ENCODE data around the gene ZNF418.

The ZNF418 gene

GRCh38 chr19:57934820-57935665, at the start of gene ZNF418:
ZNF418 (minus strand) TSS chr19:57935402; CDS start chr19:57933822, 1,580 bp downstream.
- Histone ChIP-seq H3K4me1 (ENCODE audit: control insufficient read depth, insufficient read depth, low read length) (peaks cover 3% of the 10 kb centered on the region), H3K27ac (ENCODE audit: low read depth, low read length) (peak within 1 kb of the TSS; percentile 48), H3K9ac (ENCODE audit: low read length) (peak within 1 kb of the TSS; percentile 22), H3K36me3 (ENCODE audit: control insufficient read depth, insufficient read depth, low read length) (peaks cover 4% of the 10 kb centered on the region), H3K27me3 (ENCODE audit: control insufficient read depth, insufficient read depth, low read length) (no peaks in the 10 kb centered on the region), H3K4me3 (ENCODE audit: low read length) (peak within 1 kb of the TSS; percentile 75)

DNA sequence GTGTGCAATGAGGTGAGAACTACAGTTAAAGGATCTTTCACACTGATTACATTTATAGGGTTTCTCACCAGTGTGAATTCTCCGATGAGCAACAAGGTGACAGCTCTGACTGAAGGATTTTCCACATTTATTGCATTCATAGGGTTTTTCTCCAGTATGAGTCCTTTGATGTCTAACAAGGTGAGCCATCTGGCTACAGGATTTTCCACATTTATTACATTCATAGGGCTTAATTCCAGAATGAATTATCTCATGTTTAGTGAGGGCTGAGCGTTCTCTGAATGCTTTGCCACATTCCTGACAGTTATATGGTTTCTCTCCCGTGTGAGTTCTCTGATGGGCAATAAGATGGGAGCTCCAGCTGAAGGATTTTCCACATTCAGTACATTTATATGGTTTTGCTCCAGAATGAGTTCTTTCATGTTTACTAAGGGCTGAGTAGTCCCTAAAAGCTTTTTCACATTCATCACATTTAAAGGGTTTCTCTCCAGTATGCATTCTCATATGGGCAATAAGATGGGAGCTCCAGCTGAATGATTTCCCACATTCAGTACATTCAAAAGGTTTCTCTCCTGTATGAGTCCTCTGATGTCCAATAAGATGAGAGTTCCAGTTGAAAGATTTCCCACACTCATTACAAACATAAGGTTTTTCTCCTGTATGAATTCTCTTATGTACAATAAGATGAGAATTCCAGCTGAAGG, 43.5 kb upstream of the ZNF418 start:
- Histone ChIP-seq H3K27ac (ENCODE audit: low read depth, low read length) (no peak overlapping the region), H3K4me3 (ENCODE audit: low read length) (no peak overlapping the region), H3K27me3 (ENCODE audit: control insufficient read depth, insufficient read depth, low read length) (no peaks in the 10 kb centered on the region), H3K4me1 (ENCODE audit: control insufficient read depth, insufficient read depth, low read length) (no peaks in the 10 kb centered on the region), H3K36me3 (ENCODE audit: control insufficient read depth, insufficient read depth, low read length) (peaks cover 47% of the 10 kb centered on the region), H3K9ac (ENCODE audit: low read length) (no peak overlapping the region)

DNA sequence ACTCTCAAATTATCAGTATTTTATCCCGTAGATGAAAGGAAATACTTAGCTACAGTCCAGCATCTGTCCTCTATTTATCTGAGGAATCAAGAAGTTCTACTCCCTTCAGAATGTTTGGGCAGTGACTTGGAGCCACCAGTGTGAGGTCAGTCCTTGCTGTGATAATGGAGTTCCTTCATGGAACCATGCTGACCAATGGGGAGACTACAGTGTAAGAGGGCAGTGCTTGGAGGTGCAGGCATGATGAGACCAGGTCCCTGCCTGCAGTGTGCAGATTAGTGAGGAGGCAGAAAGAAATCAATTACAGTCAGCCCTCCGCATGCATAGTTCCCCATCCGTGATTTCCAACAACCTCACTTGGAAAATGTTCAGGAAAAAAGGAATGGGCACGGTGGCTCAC, 39.2 kb upstream of the ZNF418 start, which contains the start of gene C19orf18:
C19orf18 (minus strand) TSS at position 101 of the 400 bp plus-strand sequence. CDS start 102 bp downstream, outside the sequence.
- Histone ChIP-seq H3K36me3 (ENCODE audit: control insufficient read depth, insufficient read depth, low read length) (peaks cover 12% of the 10 kb centered on the region), H3K4me3 (ENCODE audit: low read length) (peak within 1 kb of the TSS; percentile 22), H3K27me3 (ENCODE audit: control insufficient read depth, insufficient read depth, low read length) (no peaks in the 10 kb centered on the region), H3K27ac (ENCODE audit: low read depth, low read length) (no peak within 1 kb of the TSS), H3K9ac (ENCODE audit: low read length) (no peak within 1 kb of the TSS), H3K4me1 (ENCODE audit: control insufficient read depth, insufficient read depth, low read length) (no peaks in the 10 kb centered on the region)

DNA sequence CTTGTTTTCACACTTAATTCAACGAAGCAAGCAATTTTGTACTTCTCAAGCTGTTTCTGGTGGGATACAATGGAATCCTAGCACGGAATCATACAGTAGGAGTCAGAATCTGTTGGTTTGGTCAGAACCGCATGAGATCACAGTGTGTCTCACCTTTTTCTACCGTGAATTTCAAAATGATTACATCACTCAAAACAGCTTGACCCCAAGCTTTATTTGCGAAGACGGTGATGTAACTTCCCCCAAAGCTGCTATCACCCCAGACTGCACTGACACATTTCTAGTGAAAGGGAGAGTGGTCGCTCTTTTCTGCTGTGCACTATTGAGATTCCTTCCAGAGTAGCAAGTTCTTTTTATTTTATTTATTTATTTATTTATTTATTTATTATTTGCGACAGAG, 29.6 kb upstream of the ZNF418 start:
- Histone ChIP-seq H3K36me3 (ENCODE audit: control insufficient read depth, insufficient read depth, low read length) (no peaks in the 10 kb centered on the region), H3K27me3 (ENCODE audit: control insufficient read depth, insufficient read depth, low read length) (no peaks in the 10 kb centered on the region), H3K4me3 (ENCODE audit: low read length) (no peak overlapping the region), H3K4me1 (ENCODE audit: control insufficient read depth, insufficient read depth, low read length) (no peaks in the 10 kb centered on the region), H3K27ac (ENCODE audit: low read depth, low read length) (no peak overlapping the region), H3K9ac (ENCODE audit: low read length) (no peak overlapping the region)

GRCh38 chr19:57961785-57962184, 26.6 kb upstream of the ZNF418 start:
- no peaks in the 10 kb centered on the region for H3K36me3 ChIP-seq (ENCODE audit: control insufficient read depth, insufficient read depth, low read length)
- no peaks in the 10 kb centered on the region for H3K27me3 ChIP-seq (ENCODE audit: control insufficient read depth, insufficient read depth, low read length)
- no peak overlapping the region for H3K9ac ChIP-seq (ENCODE audit: low read length)

DNA sequence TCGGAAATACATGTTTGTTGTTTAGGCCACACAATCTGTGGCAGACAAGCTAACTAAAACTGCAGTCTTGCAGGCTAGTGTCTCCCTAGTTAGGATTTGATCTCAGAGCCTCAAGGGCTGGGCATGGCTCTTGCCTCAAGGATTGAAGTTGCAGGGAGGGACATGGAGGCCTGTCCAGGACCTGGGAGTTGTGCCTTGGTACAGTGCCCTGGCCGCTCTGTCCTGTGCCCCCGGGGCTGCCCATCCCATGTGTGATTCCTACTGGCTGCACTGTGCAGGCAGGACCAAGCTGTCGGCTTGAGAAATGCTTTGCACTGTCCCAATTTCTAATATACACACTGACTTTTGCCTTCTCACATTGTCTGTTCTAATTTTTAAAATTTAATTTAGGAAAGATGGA, 19.8 kb upstream of the ZNF418 start:
- no peak overlapping the region for H3K9ac ChIP-seq (ENCODE audit: low read length)
- H3K27ac ChIP-seq (ENCODE audit: low read depth, low read length), result no peak overlapping the region
- H3K27me3 ChIP-seq (ENCODE audit: control insufficient read depth, insufficient read depth, low read length), result no peaks in the 10 kb centered on the region
- H3K4me1 ChIP-seq (ENCODE audit: control insufficient read depth, insufficient read depth, low read length), result no peaks in the 10 kb centered on the region
- H3K4me3 ChIP-seq (ENCODE audit: low read length), result no peak overlapping the region
- H3K36me3 ChIP-seq (ENCODE audit: control insufficient read depth, insufficient read depth, low read length), result no peaks in the 10 kb centered on the region

More at GRCh38 chr19:57961785-57962184, 26.6 kb upstream of the ZNF418 start:
- no peak overlapping the region for H3K4me3 ChIP-seq (ENCODE audit: low read length)
- H3K4me1 ChIP-seq (ENCODE audit: control insufficient read depth, insufficient read depth, low read length), result no peaks in the 10 kb centered on the region
- H3K27ac ChIP-seq (ENCODE audit: low read depth, low read length), result no peak overlapping the region

GRCh38 chr19:57949702-57950101, 14.5 kb upstream of the ZNF418 start:
- Histone ChIP-seq H3K4me3 (ENCODE audit: low read length) (no peak overlapping the region), H3K9ac (ENCODE audit: low read length) (no peak overlapping the region), H3K36me3 (ENCODE audit: control insufficient read depth, insufficient read depth, low read length) (no peaks in the 10 kb centered on the region), H3K27ac (ENCODE audit: low read depth, low read length) (no peak overlapping the region), H3K27me3 (ENCODE audit: control insufficient read depth, insufficient read depth, low read length) (no peaks in the 10 kb centered on the region), H3K4me1 (ENCODE audit: control insufficient read depth, insufficient read depth, low read length) (peaks cover 2% of the 10 kb centered on the region)

GRCh38 chr19:57949296-57949695, 14.1 kb upstream of the ZNF418 start:
- Histone ChIP-seq H3K4me3 (ENCODE audit: low read length) (no peak overlapping the region), H3K4me1 (ENCODE audit: control insufficient read depth, insufficient read depth, low read length) (peaks cover 2% of the 10 kb centered on the region)

DNA sequence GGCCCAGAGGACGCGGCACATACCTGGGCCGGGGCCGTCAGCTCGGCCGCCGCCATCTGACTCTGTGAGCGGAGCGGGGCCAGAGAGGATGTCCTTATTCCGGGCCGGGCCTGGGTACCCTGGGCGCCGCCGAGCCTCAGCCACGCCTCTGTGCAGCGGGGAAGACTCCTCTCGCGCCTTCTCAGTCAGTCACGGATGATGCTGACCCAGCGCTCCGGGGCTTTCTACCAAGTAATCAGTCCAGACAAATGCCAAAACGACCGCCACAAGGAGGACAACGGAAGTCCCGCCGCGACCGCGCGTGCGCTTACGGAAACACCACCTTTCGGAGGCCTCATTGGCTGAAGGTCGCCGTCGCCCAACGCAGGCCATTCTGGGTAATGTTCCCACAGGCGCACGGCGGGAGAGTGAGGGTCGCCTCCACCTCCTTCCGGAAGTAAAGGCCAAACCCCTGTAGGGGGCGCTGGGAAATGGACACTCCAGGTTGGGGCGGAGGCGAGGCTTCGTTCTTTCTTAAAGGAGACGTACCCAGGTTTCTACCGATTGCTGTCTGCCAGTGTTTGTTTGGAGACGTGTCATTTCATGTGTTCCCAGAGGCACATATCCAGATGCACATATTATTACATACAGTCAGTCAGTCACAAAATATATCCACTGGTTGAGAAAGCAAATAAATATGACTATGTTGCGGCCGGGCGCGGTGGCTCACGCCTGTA, 12.4 kb upstream of the ZNF418 start, which contains the start of gene ZNF256:
ZNF256 (minus strand) TSS at position 288 of the 716 bp plus-strand sequence; CDS start at position 56, 232 bp downstream.
- Histone ChIP-seq H3K4me1 (ENCODE audit: control insufficient read depth, insufficient read depth, low read length) (peaks cover 2% of the 10 kb centered on the region), H3K27ac (ENCODE audit: low read depth, low read length) (peak within 1 kb of the TSS; percentile 77), H3K36me3 (ENCODE audit: control insufficient read depth, insufficient read depth, low read length) (peaks cover 17% of the 10 kb centered on the region), H3K9ac (ENCODE audit: low read length) (peak within 1 kb of the TSS; percentile 36), H3K4me3 (ENCODE audit: low read length) (peak within 1 kb of the TSS; percentile 83), H3K27me3 (ENCODE audit: control insufficient read depth, insufficient read depth, low read length) (no peaks in the 10 kb centered on the region)

More at GRCh38 chr19:57949296-57949695, 14.1 kb upstream of the ZNF418 start:
- H3K27me3 ChIP-seq (ENCODE audit: control insufficient read depth, insufficient read depth, low read length), result no peaks in the 10 kb centered on the region
- H3K36me3 ChIP-seq (ENCODE audit: control insufficient read depth, insufficient read depth, low read length), result no peaks in the 10 kb centered on the region
- H3K9ac ChIP-seq (ENCODE audit: low read length), result no peak overlapping the region
- H3K27ac ChIP-seq (ENCODE audit: low read depth, low read length), result no peak overlapping the region

GRCh38 chr19:57947088-57947418, 11.9 kb upstream of the ZNF418 start:
- no peaks in the 10 kb centered on the region for H3K27me3 ChIP-seq (ENCODE audit: control insufficient read depth, insufficient read depth, low read length)
- peaks cover 2% of the 10 kb centered on the region for H3K4me1 ChIP-seq (ENCODE audit: control insufficient read depth, insufficient read depth, low read length)
- H3K4me3 ChIP-seq (ENCODE audit: low read length), result peak overlapping the region; percentile 83
- H3K27ac ChIP-seq (ENCODE audit: low read depth, low read length), result peak overlapping the region; percentile 77
- H3K36me3 ChIP-seq (ENCODE audit: control insufficient read depth, insufficient read depth, low read length), result peaks cover 22% of the 10 kb centered on the region
- peak overlapping the region; percentile 36 for H3K9ac ChIP-seq (ENCODE audit: low read length)

GRCh38 chr19:57946316-57946715, 11.1 kb upstream of the ZNF418 start:
- peak overlapping the region; percentile 83 for H3K4me3 ChIP-seq (ENCODE audit: low read length)
- H3K9ac ChIP-seq (ENCODE audit: low read length), result no peak overlapping the region
- H3K27me3 ChIP-seq (ENCODE audit: control insufficient read depth, insufficient read depth, low read length), result no peaks in the 10 kb centered on the region
- peaks cover 29% of the 10 kb centered on the region for H3K36me3 ChIP-seq (ENCODE audit: control insufficient read depth, insufficient read depth, low read length)
- no peak overlapping the region for H3K27ac ChIP-seq (ENCODE audit: low read depth, low read length)
- peaks cover 2% of the 10 kb centered on the region for H3K4me1 ChIP-seq (ENCODE audit: control insufficient read depth, insufficient read depth, low read length)

GRCh38 chr19:57941593-57941992, 6.4 kb upstream of the ZNF418 start:
- Histone ChIP-seq H3K4me3 (ENCODE audit: low read length) (no peak overlapping the region), H3K27me3 (ENCODE audit: control insufficient read depth, insufficient read depth, low read length) (no peaks in the 10 kb centered on the region), H3K27ac (ENCODE audit: low read depth, low read length) (no peak overlapping the region), H3K9ac (ENCODE audit: low read length) (no peak overlapping the region), H3K4me1 (ENCODE audit: control insufficient read depth, insufficient read depth, low read length) (no peaks in the 10 kb centered on the region), H3K36me3 (ENCODE audit: control insufficient read depth, insufficient read depth, low read length) (peaks cover 35% of the 10 kb centered on the region)

All from rectal smooth muscle tissue (tissue), 1 donor.